GM20000 (cell line): Measurements from ENCODE around the gene PMPCA.

ENCODE experiments used
- DNase-seq: peaks from one replicate; pipeline ENCODE4 v3.0.0; 2012; ENCODE audit warnings: low spot score
- CTCF ChIP-seq: IDR thresholded peaks from 2 replicates; pipeline ENCODE4 v1.5.1; 2012; ENCODE audit warnings: mild to moderate bottlenecking, control low read depth; ENCODE audit errors: extremely low read depth, missing control alignments

Gene PMPCA

GRCh38 chr9:136437430-136437829 lies 27.0 kb downstream of the PMPCA start:
- DNase-seq: no peak
- no peak for TF ChIP-seq CTCF

GRCh38 chr9:136437839-136438547 lies 27.5 kb downstream of the PMPCA start:
- DNase-seq: no peak
- no peak for TF ChIP-seq CTCF

- no peak for TF ChIP-seq CTCF
- DNase-seq: peak; percentile 91
These were observed 28.4 kb downstream of the PMPCA start for GRCh38 chr9:136438548-136439480.

- TF ChIP-seq CTCF: peak; percentile 71
- peak; percentile 98 for DNase-seq
These were observed 29.3 kb downstream of the PMPCA start, which contains the start of gene INPP5E for GRCh38 chr9:136439481-136440408. INPP5E (minus strand) TSS chr9:136439845; CDS start chr9:136439419, 426 bp downstream.

GRCh38 chr9:136441191-136441680 lies 30.8 kb downstream of the PMPCA start:
- no peak for TF ChIP-seq CTCF
- no peak for DNase-seq

GRCh38 chr9:136441681-136442245 lies 31.3 kb downstream of the PMPCA start:
- no peak for DNase-seq
- no peak for TF ChIP-seq CTCF
